Esophagus muscularis mucosa (tissue), 4 donors: ENCODE data around the gene DYNC2H1. TPM values are rescaled to one million over a fixed set of nuclear protein-coding genes. Genes with fewer than 3 reads are reported as not detected.

Experiments used
- DNase-seq: peaks from one replicate; pipeline ENCODE4 v3.0.0-alpha.2; 2017; ENCODE audit errors: extremely low spot score
- H3K27ac ChIP-seq, 4 donors: fragments of 200-600 bp; sonication (generic); replicated peaks in 1 of 4; 1 replicate in 3 of 4; 2 replicates in 1 of 4; pipeline ENCODE4 v1.5.1; 2016 to 2019; ENCODE audit warnings: mild to moderate bottlenecking in 1 of 4
- H3K27me3 ChIP-seq, 4 donors: fragments of 200-600 bp; sonication (generic); one replicate each; pipeline versions ENCODE4 v1.5.1 to v1.6.0; 2016 to 2019
- H3K36me3 ChIP-seq, 4 donors: fragments of 200-600 bp; sonication (generic); one replicate each; pipeline ENCODE4 v1.5.1; 2016 to 2019
- H3K4me1 ChIP-seq, 4 donors: fragments of 200-600 bp; sonication (generic); one replicate each; pipeline ENCODE4 v1.5.1; 2016 to 2019
- H3K4me3 ChIP-seq, 4 donors: fragments of 200-600 bp; sonication (generic); 1 replicate in 2 of 4; 2 replicates in 2 of 4; pipeline ENCODE4 v1.5.1; 2016 to 2019; ENCODE audit warnings: mild to moderate bottlenecking in 4 of 4, moderate library complexity in 1 of 4
- H3K9me3 ChIP-seq, 4 donors: fragments of 200-600 bp; sonication (generic); 1 replicate in 3 of 4; 2 replicates in 1 of 4; pipeline ENCODE4 v1.5.1; 2016 to 2019
- CTCF ChIP-seq, 3 experiments: fragments of 200-600 bp in 2 of 3; fragments of 450-650 bp in 1 of 3; sonication (generic) in 2 of 3; IDR thresholded peaks; one replicate each; pipeline ENCODE4 v1.5.1; 2017 to 2019; ENCODE audit warnings: antibody characterized with exemption in 3 of 3, mild to moderate bottlenecking in 2 of 3, moderate library complexity in 1 of 3
- EP300 ChIP-seq: sonication (generic); formaldehyde crosslinking; IDR thresholded peaks from one replicate; pipeline ENCODE4 v1.6.1; 2017; ENCODE audit warnings: antibody characterized with exemption
- POLR2A ChIP-seq: fragments of 450-650 bp; IDR thresholded peaks from one replicate; pipeline ENCODE4 v1.6.1; 2017; ENCODE audit warnings: antibody characterized with exemption, moderate library complexity, mild to moderate bottlenecking, low read depth
- POLR2AphosphoS5 ChIP-seq, 2 donors: sonication (generic); formaldehyde crosslinking; IDR thresholded peaks; one replicate each; pipeline ENCODE4 v1.6.1; 2017; ENCODE audit warnings: antibody characterized with exemption in 2 of 2
- WGBS: methylation state at CpG from one replicate; pipeline ENCODE4 v1.1.5; 2018; 5-methylcytosine and 5-hydroxymethylcytosine counted together
- intact Hi-C: fragments of 100-400 bp; cut with DNase I; formaldehyde crosslinking; loops from one replicate; pipeline ENCODE4 v1.15.1; 2023
- total RNA-seq, 4 donors: library from RNA; depleted of rRNA; stranded (reverse); fragments of >200 nt; gene quantifications; one replicate each; pipeline versions ENCODE4 v1.1.0 to v1.2.1, GENCODE V29; 2016

DYNC2H1 gene
- total RNA-seq, 4 donors from 2014 or later = 9.2 to 14.5 (median 12.5) TPM

- TF ChIP-seq POLR2AphosphoS5 (IDR thresholded peaks at IDR 0.05) (no peak), POLR2A (no peak), CTCF (IDR thresholded peaks at IDR 0.05) (no peak), EP300 (no peak)
- no peaks in the 10 kb centered on the region for H3K9me3 ChIP-seq
- WGBS = 59% methylated on average over 6 of the region's 6 CpGs
- no peak overlapping the region for H3K27ac ChIP-seq
- no peaks in the 10 kb centered on the region for H3K27me3 ChIP-seq
- peaks cover 0 to 8% (median 0%) of the 10 kb centered on the region in 4 donors for H3K4me1 ChIP-seq
- H3K4me3 ChIP-seq = no peak overlapping the region
- intact Hi-C loops = no loop called here
- peaks cover 0 to 25% (median 0%) of the 10 kb centered on the region in 4 donors for H3K36me3 ChIP-seq
- no peak for DNase-seq
Observed at GRCh38 chr11:103322821-103323220, 213.6 kb downstream of the DYNC2H1 start.

GRCh38 chr11:103325686-103326069 is 216.5 kb downstream of the DYNC2H1 start:
- Histone ChIP-seq H3K4me1 (peaks cover 0 to 8% (median 0%) of the 10 kb centered on the region in 4 donors), H3K27me3 (no peaks in the 10 kb centered on the region), H3K4me3 (no peak overlapping the region), H3K36me3 (peaks cover 0 to 25% (median 0%) of the 10 kb centered on the region in 4 donors), H3K9me3 (no peaks in the 10 kb centered on the region), H3K27ac (no peak overlapping the region)
- no peak for DNase-seq
- 75% methylated on average over 7 of the region's 7 CpGs for WGBS
- no peak for TF ChIP-seq POLR2A
- TF ChIP-seq CTCF (IDR thresholded peaks at IDR 0.05) = no peak
- TF ChIP-seq POLR2AphosphoS5 (IDR thresholded peaks at IDR 0.05) = no peak
- TF ChIP-seq EP300 = no peak
- intact Hi-C loops = no loop called here

- no peaks in the 10 kb centered on the region for H3K27me3 ChIP-seq
- H3K9me3 ChIP-seq = no peaks in the 10 kb centered on the region
- no peak overlapping the region for H3K4me3 ChIP-seq
- intact Hi-C loops = no loop called here
- peaks cover 0 to 22% (median 0%) of the 10 kb centered on the region in 4 donors for H3K36me3 ChIP-seq
- no peak for TF ChIP-seq POLR2A
- peak in 1 of 3 experiments; percentile 39 for TF ChIP-seq CTCF (IDR thresholded peaks at IDR 0.05)
- no peak for DNase-seq
- WGBS = 76% methylated on average over 19 of the region's 25 CpGs
- peaks cover 0 to 8% (median 0%) of the 10 kb centered on the region in 4 donors for H3K4me1 ChIP-seq
- no peak overlapping the region for H3K27ac ChIP-seq
Observed at GRCh38 chr11:103326070-103326794, 217.0 kb downstream of the DYNC2H1 start.

- no peak overlapping the region for H3K27ac ChIP-seq
- peaks cover 0 to 4% (median 0%) of the 10 kb centered on the region in 4 donors for H3K4me1 ChIP-seq
- TF ChIP-seq EP300 = no peak
- no peak for TF ChIP-seq POLR2A
- no peak for TF ChIP-seq CTCF (IDR thresholded peaks at IDR 0.05)
- no peak for TF ChIP-seq POLR2AphosphoS5 (IDR thresholded peaks at IDR 0.05)
- no peak for DNase-seq
- H3K36me3 ChIP-seq = peaks cover 0 to 22% (median 0%) of the 10 kb centered on the region in 4 donors
- intact Hi-C loops = no loop called here
- no peaks in the 10 kb centered on the region for H3K27me3 ChIP-seq
- no peaks in the 10 kb centered on the region for H3K9me3 ChIP-seq
- H3K4me3 ChIP-seq = no peak overlapping the region
- 95% methylated on average over 5 of the region's 5 CpGs for WGBS
Observed at GRCh38 chr11:103327721-103328120, 218.5 kb downstream of the DYNC2H1 start.
